GM18499 (cell line): ENCODE data around the gene IPO8.
A peak's percentile ranks its signal among the peaks of the same experiment; 100 is the strongest.
"Not testable (repeated sequence)": the region's sequence is repeated elsewhere in the genome, so short reads cannot be mapped to it uniquely, and the experiment has no call there.

ENCODE experiments used
- ATAC-seq: cut with Tn5 transposase; IDR thresholded peaks from one replicate; pipeline ENCODE4 v1.9.1; 2021; ENCODE audit warnings: moderate number of reproducible peaks; ENCODE audit not compliant: insufficient read depth, unreplicated experiment

The IPO8 gene

DNA sequence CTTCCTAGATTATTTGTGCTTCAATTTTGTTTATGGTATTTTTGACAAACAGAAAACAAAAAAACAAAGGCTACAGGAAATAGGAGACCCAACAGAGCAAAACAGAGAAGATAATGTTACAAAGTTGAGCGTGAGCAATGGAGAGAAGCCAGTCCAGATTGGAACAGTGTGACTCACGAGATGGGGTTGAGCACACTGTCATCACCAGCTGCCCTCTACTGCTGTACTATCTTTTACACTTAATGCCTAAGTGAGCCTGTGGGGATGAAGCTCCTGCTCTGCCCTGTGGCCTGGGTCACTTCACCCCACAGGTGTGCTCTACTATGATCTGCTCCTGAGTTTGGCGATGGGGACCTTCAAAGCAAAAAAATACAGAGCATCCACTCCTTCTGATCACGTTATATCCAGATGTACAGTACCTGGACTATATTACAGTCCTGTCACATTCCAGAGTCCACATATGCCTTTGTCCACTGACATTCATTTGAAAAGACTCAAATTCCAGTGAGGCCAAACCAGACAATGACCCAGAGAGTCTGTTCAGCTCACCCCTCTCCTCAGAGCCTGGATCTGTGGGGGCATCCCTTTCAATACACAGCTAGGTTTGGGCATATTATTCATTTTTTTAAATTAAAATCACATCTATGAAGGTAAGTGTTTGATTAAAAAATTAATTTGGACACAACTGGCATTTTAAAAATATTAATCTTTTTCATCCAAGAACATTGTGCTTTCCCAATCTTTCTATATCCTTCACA lies 4.4 kb downstream of the IPO8 start:
- no peak for ATAC-seq

DNA sequence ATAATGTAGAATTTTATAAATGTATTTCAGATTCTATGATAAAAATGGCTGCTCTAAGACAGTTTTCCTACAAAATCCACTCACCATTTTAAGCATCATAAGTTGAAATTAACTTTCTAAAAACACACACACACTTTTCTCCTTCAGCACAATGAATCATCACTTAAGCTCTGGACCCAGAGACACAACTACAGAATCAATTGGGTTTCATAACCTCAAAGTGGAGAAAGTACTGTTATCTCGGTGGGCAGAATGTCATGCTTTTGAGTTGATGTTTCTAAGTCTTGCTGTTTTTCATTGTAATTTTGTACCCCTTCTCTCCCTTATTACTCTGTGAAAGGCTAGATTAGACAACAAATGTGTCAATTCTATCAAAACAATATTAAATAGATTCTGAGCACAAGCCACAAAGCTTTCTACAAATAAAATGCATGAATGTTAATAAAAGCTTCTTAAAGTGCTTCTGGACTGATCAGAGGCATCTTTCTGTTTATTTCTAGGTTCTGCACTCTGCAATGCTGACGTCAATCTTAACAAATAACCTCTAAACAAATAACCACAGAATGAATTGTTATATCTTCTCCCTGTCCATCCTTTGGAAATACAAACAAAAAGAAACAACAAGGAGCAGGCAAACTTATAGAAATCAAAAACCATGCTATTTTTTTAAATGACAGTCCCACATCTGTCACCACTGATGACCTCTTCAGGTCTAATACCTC lies 8.2 kb downstream of the IPO8 start:
- no peak for ATAC-seq

DNA sequence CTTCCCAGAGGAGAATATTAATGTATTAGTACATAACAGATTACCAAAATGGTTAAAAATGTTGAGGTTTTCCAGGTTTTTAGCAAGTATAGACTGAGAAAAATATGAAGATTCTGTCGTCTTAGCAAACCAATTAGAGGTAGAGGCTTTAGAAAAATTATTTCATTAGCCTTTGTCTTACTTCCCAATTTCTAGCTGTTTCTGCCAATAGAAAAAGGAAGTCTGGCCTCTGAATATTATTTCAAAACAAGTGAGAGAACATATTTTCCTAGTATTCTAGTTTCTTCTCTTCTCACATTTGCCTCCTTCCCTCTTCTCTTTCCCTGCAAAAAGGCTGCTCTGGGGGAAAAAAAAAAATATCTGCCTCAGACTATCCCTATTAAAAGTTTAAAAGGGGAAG lies 16.4 kb downstream of the IPO8 start:
- no peak for ATAC-seq

DNA sequence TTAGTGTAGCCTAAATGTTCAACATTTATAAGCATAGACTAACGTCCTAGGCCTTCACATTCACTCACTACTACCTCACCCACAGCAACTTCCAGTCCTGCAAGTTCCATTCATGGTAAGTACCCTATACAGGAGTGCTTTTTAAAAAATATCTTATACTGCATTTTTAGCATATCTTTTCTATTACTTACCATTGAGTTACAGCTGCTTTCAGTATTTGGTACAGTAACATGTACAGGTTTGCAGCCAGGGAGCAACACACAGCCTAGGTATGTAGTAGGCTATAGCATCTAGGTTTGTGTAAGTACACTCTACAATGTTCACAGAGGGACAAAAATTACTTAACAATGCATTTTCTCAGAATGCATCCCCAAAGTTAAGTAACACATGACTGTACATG lies 17.4 kb downstream of the IPO8 start:
- ATAC-seq = no peak

DNA sequence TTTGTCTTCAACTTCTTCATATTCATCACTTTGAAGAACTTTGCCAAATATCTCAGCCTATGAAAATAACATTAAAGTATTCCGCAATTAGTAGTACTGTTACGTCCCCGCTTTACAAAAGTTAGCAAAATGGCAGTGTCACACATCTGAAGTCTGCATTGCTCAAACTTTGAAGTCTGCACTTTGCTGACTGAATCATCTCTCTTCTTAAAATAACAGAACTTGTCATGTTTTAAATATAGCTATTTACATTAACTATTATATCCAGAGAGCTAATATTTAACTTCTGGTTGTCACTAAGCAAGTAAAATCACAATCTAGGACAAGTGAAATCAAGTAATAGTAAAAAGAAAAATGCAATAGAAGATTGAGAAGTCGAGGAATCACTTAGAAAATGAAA lies 34.5 kb downstream of the IPO8 start:
- no peak for ATAC-seq

DNA sequence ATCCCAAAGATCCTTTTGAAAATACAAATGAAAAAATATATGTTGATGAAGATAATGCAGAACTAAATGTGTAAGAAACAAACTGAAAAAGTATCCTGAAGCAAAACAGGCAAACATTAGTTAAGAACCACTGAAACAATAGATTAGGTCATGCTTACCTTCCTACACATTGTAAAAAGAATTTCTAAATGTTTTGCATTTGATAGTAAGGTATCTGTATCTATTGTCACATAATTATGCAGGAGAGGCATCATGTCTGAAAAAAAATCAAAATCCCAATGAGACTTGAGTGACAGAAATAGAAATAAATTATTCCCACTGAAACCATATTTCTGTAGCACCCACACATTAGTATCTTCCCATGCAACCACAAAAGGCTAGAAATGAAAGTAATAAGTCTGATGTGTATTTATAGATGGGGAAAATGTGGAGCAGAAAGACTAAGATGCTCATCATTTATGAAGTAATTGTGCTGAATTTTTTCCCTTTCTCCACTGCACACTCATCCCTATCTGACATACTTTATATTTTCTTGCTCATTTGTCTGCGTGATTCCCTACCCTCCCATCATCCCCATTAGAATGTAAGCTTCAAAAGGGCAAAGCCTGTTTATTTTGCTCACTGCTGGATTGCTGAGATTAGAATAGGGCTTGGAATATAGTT lies 43.5 kb downstream of the IPO8 start:
- no peak for ATAC-seq

DNA sequence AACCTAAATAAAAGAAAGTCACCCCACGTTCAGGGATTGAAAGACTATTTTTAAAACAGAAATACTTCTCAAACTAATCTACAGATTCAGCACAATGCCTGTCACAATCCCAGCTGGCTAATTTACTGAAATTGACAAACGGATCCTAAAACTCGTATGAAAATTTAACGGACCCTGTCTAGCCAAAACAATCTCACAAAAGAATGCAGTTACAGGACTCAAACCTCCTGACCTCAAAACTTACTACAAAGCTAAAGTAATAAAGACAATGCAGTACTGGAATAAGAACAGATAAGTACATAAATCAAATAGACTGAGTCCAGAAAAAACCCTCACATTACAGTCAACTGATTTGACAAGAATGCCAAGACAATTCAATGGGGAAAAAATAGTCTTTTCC lies 48.8 kb downstream of the IPO8 start:
- no peak for ATAC-seq

DNA sequence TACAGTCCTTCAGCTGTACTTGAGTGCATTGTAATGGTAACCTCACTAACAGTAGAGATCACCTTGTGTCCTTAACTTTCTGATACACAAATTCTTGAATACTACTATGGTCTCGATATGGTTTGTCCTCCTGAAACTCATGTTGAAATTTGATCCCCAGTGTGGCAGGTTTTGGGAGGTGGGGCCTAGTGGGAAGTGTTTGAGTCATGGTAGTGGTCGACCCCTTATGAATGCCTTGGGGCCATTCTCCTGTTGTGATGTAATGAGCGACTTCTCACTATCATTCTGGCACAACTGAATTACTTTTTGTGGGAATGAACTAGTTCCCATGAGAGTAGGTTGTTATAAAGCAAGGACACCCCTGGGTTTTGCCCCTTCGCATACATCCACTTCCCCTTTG lies 52.3 kb downstream of the IPO8 start:
- no peak for ATAC-seq

DNA sequence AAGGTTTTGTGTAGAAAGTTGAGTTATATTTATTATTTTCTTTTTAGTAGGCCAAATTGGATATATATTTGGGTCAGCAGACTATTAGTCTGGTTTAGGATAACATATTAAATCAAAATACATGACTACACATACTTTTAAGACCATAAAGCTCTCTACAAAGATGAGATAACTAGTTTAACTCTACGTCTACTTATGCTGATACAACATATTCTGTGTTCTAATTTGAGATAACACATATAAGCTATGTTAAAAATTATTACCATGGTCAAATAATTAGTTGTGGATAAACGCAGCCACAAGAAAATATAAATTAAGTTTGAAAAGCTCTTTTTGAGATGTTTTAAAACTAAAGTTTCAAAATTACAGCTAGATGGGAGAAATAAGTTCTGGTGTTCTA lies 55.3 kb downstream of the IPO8 start:
- no peak for ATAC-seq

DNA sequence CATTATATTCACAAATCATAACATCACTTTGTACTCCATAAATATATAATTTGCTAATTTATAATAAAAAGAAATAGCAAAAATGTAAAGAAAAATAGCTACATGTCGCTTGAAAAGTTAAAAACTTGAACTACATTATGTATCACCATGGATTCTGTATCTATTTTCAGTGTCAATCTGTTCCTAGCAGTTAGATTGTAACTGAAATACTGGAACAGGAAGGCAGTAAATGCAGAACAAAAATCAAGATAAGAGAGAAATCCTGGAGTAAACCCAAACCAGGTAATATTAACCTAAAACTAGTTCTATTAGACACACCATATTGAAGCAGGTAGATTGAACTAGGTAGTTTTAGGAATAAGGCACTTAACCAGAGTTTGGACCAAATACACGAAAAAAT lies 60.3 kb downstream of the IPO8 start:
- ATAC-seq = no peak

DNA sequence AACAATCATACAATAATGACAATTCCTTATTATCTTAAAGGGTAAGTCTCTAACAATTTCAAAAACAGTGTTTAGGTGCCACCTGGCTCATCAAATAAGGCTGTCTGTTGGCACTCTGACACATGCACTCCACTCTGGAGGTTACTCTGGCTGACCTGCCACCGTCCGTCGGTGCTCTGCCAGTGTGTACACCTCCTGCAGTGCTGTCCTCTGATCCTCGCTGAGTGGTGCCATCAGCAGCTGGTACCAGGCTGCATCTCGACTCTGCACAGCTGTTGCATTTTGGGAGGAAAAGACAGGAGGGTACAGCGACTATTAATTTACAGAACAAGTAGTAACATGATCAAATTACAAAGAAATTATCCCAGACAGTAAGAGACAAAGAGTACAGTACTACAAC lies 63.9 kb downstream of the IPO8 start:
- no peak for ATAC-seq

DNA sequence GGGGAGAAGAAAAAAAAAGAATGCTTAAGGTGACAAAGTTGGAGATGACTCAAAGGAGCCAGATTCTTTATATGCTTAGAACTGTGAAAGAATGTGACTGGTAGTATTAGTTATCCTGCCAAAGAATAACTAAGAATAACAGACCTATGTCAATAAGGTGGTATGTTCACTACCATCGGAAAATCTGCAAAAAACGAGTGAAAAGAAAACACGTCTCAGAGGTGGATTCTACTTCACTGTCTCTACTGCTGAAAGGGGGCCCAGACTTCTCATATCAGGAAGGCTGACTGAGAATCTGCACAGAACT lies 64.7 kb downstream of the IPO8 start:
- no peak for ATAC-seq

DNA sequence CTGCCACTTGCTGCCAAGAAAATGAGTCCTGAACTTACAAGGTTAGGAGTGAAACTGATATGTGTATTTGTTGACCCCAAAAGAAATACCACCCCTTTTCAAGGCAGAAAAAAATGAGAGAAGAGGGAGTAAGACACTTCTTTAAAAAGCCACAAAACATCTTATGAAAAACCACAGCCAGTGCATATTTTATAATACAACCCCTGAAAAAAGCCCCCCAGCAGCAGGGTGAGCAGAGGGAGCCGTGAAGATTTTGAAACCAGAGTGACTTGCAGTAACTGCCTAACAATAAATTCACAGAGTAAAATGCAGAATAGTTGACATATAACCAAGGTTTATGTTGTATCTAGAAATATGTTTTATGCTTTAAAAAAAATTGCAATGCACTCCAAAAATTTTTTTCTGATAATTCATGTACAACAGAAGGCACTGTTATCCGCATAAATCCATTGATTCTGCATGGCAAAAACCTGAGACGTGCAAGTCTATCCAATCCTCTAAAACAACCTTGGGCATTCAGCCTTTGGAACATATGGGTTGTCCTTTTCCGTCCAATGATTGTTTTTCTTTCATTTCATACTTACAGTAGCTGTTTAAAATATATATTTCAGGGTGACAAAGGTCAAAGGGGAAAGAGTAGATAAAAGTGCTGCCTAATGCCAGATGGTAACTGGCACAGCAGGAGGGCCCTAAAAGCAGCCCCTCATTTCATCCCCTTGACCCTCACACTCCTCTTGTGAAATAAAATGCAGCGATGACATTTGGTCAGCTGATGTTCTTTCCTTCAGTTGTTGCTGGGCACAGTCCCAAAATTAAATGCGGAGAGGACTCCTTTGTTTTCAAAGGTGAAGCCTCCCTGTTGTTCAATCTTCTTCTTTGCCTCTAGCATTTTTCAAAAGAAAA lies 65.3 kb downstream of the IPO8 start:
- ATAC-seq = no peak

DNA sequence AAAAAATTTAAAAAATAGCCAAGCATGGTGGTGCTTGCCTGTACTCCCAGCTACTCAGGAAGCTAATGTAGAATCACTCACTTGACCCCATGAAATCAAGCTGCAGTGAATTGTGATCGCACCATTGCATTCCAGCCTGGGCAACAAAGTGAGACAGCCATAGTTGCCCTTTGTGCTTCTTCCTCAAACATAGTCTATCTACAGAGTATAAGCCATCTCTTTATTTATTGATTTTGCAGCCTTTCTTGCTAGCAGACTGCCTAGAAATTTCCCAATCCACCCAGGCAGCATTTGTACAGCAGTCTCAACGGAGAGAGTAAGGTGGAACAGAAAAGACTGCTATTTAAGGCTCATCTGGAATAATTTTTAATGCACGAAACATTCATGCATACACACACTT lies 68.8 kb downstream of the IPO8 start:
- no peak for ATAC-seq

DNA sequence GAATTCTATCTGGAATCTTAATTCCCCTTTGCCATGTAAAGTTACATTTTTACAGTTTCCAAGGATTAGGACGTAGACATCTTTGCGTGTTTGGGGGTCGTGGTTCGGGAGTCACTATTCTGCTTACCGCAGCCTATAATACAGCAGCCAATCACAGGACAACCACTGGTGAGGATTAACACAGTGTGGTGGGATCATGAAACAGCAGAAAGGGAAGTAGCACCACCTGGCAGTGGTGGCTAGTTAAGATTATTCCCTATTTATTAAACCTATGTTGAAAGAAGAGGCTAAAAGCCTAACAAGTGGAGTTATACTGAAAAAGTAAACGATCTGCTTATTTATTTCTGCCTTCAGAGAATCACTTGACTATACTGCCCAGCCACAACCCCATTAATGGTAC lies 71.7 kb downstream of the IPO8 start:
- ATAC-seq = no peak

DNA sequence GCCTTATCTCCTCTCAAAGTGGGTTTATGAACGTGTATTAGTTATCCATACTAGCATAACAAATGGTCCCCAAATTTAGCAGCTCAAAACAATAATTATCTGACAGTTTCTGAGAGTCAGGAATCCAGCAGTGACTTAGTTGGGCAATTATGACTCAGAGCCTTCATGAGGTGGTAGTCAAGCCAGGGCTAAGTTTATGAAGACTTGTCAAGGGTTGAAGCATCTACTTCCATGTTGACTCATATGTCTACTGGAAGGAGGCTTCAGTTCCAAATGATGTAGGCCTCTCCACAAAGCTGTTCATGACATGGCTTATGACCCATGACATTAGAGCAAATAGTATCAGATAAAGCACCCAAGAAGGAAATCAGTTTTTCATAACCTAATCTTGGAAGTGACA lies 73.2 kb downstream of the IPO8 start:
- peak; percentile 93 for ATAC-seq

DNA sequence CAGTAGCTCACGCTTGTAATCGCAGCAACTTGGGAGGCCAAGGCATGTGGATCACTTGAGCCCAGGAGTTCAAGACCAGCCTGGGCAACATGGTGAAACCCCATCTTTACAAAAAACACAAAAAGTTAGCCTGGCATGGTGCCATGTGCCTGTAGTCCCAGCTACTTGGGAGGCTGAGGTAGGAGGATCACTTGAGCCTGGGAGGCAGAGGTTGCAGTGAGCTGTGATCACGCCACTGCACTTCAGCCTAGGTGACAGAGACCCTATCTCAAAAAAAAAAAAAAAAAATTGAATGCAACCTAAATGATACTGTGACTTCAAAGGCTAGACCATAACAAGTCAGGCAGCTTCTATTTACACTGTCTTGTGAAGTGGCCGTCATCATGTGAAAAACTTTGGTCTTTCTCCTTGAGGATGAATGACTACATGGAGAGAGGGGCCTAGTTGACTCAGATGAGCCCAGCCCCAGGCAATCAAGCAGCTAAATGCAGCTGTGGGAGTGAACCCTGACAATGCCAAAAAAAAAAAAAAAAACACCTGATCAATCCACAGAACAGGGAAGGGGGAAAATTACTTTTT lies 73.9 kb downstream of the IPO8 start:
- ATAC-seq = not testable (repeated sequence)

DNA sequence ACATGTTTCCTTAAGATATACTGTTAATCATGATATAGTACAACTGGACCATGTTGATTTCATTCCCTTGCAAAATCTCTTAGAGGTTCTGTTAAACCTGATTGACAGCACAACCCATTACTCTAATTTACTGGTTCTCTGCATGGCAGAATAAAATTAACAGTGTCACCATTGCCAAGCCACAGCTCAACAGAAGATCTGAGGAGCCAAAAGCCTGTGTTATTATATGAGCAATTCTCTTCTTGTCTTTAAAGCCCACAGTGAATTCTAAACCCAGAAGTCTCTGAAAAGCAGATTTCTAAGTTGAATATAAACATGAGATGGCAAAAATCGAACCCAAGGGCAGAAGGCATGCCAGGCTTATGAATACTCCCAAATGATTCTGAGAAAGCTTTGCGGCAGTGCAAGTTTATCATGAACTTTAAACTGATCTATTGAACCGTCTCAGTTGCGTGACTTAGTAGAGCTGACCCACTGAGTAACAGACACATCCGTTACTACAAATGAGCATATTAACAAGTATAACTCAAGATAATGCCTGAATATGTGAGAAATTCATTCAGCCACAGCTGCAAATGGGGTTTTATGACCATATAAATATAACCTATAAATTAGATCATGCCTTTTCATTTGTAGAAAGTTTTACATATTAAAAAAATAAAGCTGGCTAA lies 78.2 kb downstream of the IPO8 start:
- ATAC-seq = no peak

DNA sequence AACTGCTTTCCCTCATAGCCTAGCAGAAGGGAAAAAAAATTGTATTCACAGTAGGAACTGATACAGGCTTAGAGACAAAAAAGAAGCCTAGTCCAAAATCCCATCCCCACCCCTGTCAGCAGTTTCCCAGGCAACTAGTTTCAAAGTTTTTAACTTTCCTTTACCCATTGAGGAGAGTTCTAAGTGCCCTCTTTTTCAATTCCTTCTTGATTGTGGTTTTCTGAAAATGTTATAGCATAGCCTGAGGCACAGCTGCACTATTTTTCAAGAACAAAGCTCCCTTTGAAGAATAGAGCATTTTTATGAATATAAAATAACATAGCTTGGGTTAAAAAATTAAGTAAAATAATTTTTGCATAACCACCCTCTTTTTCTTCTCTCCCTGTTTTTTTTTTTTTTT lies 81.6 kb downstream of the IPO8 start:
- no peak for ATAC-seq
